AG08395 (cell line): ENCODE measurements around the gene CDK4.

Experiments
- DNase-seq: peaks from one replicate; pipeline ENCODE4 v3.0.0; 2012; ENCODE audit warnings: mixed read lengths, low spot score

Gene CDK4

DNA sequence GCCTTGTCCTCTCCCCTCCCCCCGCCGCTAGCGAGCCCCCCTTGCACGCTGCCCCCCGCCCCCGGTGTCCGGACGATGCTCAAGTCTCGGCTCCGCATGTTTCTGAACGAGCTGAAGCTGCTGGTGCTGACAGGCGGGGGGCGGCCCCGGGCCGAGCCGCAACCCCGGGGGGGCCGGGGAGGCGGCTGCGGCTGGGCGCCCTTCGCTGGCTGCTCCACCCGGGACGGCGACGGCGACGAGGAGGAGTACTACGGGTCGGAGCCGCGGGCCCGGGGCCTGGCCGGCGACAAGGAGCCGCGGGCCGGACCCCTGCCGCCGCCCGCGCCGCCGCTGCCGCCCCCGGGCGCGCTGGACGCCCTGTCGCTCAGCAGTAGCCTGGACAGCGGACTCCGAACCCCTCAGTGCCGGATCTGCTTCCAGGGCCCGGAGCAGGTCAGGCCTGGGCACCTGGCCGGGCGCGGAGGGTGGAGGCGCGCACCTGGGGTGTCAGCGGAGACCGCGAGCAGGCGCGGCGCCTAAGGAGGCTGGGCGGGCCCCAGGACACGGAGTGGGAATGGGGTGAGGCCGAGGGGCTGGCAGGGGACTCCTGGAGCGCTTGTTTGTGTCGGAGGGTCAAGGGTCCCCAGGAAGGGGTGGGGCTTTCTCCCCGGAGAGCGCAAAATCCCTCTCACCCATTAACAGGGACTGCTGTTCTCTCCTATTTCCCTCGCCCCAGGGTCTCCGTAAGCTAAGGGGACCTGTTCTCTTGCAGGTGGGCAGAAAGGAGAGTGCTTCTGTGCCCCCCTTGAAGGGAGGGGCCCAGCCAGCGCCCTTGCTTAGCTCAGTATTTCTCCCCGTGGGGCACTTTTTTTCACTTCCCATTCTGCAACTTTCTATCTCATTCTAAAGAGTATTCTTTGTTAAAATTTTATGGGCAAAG is 3.6 kb upstream of the CDK4 start:
- DNase-seq, result no peak

DNA sequence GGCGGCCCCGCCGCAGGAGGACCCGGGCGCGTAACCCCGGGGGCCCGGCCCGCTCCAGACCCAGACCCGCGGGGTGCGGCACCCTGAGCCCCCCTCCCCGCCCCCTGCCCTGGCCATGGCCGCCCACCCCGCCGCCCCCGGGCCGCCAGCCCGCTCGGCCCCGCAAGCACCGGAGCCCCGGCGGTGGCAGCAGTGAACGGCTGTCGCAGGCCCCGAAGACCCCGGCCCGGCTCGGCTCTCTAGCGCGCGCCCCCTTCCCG is 3.0 kb upstream of the CDK4 start:
- DNase-seq, result no peak

DNA sequence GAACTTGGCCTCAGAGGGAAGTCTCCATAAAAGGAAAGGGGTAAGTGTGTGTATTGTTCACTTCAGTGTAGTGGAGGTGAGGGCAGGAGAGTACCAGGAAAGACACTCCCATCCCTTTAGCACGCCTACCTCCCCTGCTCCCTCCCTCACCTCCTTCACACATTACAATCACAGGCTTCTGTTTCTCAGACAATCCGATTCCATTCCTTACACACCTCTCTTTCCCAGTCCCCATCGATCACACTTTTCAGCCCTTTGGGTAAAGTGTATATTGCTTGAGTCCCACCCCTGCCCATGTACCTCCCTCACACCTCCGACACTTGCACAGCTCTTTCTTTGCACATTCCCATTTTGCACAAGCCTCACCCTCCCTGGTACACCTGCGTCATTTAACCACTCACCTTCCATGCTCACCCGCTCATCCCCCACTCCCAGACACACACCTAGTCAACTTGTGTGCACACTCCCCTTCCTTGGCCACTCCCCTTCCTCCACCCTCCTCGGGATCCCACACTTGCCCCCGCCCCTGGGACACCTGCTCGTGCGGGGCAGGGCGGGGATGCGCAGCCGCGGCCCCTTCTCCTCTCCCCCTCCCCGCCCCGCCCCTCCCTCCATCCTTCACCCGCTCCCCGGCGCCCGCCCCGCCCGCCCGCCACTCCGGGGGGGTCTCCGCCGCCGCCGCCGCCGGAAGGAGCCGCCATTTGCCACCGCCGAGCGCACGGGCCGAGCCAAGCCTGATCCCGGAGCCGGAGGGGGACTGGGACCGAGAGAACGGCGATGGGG is 2.5 kb upstream of the CDK4 start, which contains the start of gene MARCHF9:
Gene MARCHF9, plus strand, starts transcription at position 693 of the 783 bp plus-strand sequence. CDS start 426 bp downstream, outside the sequence.
- DNase-seq, result peak; percentile 8

DNA sequence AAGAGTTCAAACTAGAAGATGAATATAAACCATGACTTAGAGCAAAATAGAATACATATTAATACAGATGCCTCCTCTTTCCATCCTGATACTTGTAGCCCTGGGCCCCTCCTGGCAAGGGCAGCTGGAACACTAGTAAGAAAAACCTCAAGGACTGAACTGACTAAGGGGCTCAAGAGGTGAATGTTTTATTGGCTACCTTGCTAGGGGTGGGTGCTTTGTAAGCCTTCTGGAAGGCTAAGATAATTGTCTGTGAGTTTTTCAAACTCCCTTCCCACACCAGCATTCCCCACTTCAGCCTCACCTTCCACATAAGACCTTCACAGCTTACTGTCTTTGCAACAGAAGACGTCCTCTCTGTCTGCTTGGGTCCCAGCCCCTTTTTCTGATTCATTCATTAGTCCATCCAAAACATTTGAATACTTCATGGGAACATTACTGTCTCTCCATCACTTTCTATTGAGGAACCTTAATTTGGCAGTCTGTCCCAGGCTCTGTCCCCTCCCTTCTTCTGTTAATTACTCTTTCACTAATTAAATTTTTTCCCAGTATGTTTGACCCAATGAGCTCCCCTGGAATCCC is 1.7 kb upstream of the CDK4 start:
- no peak for DNase-seq

DNA sequence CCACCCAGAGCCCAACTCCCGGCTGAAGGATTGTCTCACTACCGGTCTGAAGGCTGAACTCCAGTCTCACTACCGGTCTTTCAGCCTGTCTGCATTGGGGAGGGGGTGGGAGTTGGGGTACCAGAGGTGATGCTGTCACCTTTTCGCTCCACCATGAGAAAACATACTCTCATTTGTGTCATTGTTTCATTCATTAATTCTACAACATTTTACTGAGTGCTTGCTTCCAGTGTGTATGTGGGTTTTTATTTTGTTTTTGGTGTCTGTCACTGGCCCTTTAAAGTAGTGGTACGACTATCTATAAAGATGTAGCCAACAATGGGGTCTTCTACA is 524 bp upstream of the CDK4 start:
- DNase-seq, result no peak

DNA sequence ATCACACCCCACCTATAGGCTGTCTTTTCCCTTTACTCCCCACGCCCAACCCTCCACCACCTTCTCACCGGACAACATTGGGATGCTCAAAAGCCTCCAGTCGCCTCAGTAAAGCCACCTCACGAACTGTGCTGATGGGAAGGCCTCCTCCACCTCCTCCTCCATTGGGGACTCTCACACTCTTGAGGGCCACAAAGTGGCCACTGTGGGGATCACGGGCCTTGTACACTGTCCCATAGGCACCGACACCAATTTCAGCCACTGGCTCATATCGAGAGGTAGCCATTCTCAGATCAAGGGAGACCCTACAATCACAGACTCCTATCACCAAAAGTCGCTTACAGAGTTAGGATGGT is 700 bp downstream of the CDK4 start:
- DNase-seq, result no peak

DNA sequence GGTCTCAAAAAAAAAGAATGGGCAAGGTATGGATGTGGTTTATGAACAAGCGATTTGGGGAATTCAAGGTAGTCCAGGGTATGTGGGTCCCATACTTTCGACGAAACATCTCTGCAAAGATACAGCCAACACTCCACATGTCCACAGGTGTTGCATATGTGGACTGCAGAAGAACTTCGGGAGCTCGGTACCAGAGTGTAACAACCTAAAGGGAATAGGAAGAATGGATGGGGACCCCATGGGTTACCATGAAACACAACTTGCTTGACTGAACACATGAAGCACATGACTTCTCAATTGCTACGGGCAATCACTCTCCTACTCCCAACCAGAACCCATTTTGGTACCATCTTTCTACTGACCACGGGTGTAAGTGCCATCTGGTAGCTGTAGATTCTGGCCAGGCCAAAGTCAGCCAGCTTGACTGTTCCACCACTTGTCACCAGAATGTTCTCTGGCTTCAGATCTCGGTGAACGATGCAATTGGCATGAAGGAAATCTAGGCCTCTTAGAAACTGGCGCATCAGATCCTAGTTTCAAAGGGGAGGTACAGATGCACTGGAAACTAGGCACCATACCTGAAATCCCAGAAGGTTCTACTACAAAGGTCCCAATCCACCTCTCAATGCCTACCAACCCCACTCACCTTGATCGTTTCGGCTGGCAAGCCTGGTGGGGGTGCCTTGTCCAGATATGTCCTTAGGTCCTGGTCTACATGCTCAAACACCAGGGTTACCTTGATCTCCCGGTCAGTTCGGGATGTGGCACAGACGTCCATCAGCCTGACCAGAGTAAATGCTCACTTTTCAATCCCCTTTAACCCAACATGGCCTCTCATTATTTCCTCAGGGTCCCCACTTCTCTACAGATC is 1.3 kb downstream of the CDK4 start:
- no peak for DNase-seq

DNA sequence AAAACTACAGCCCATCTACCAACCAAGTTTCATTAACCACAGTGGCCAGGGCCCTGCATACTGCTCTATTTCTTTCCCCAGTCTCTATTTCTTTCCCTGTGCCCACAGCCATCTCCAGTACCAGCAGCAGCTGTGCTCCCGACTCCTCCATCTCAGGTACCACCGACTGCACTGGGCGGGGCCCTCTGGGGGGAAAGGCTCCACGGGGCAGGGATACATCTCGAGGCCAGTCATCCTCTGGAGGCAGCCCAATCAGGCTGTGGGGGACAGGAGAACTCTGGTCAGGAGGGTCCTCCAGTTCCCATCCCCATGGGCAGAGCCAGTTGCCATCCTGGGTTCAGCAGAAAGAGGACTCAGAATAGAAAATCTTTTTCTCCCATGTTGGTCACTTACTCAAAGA is 3.0 kb downstream of the CDK4 start:
- no peak for DNase-seq

DNA sequence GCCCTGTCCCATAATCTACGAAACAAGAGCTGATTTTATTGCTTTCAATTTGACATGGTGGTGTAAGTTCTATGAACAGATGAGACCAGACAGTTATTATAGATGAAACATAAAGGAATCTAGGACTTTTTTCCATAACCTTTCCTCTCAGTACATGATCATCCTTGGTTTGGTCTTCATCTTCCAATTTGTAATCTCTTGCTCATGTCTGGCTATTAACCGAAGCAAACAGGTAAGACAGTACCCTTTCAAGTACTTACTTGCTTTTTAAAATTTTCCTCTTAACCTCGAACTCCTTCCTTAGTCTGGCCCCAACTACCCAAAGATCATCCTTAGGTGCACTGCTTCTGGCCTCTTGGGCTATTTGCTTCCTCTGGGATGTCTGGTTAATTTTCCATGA is 6.1 kb downstream of the CDK4 start:
- DNase-seq, result no peak

DNA sequence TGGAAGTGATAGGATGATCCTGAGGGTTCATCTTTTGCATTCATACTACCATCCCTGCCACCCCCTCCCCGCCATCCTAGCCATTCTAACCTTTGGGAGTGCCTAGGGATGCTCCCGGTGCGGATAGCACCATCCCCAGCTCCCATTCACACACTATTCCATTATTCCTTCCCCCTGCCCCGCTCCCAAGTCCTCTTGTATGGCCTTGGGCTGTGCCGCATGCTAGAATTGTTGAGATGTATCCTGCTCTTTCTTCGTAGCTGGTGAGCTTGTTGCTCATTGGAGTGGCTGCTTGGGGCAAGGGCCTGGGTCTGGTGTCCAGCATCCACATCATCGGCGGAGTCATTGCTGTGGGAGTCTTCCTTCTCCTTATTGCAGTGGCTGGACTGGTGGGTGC is 6.6 kb downstream of the CDK4 start:
- no peak for DNase-seq

DNA sequence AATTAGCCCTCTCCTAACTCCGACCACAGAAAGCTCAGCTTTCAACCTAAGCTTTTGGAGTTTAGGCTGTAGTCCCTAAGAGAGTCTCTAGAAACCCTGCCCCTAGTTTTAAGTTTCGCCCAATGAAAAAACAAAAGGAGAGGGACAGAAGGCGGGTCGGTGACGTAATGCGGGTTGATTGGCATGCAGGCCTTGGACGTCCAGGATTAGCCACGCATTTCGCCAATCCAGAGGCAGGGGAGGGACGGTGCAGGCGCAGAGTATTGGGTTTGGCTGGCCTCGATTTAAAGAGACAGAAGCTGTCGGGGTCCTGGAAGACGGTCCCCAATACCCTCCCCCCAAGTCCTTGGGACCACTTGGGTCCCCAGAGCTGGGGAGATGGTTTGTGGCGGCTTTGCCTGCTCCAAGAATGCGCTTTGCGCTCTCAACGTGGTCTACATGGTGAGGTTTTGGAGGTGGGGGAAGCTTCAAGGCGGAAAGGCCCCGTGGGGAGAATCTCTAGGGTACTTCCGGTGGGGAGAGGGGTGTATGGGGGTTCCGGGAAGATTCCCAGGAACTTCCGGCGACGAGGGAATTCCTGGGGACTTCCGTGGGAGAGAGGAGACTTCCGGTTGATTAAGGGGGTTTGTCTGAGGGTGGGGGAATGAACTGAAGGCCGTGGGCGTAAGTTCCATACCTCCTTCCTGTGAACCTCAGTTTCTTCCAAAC is 7.2 kb downstream of the CDK4 start, which contains the start of gene TSPAN31:
Gene TSPAN31, plus strand, starts transcription at position 263 of the 708 bp plus-strand sequence. Its CDS starts 116 bp downstream, at position 379.
- DNase-seq, result peak; percentile 97

DNA sequence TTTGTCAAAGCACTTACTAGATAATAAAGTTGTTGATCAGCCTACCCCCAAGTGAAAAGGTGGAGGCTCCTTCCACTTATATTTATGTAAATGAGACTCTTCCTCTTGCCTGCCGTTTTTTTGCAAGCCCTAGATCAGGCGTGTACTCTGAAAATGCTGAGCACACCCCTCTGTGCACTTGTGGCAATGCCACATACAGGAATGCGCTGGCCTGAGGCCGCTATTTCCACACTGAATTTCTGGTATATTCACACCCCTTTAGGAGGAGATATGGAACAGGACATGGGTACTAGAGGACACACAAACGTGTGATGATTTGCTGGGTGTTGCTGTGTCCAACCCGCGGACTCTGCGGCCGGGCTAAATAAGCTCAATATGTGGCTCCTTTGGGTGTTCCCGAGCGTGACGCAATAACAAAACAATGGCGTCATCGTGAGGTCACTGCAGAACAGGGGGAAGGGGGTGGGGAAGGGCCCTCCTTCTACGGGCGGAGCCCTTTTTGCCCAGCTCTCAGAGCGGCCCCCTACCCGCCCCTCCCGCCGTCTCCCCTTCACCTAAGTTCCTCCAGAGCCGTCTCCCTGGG is 7.8 kb downstream of the CDK4 start:
- DNase-seq, result peak; percentile 74

DNA sequence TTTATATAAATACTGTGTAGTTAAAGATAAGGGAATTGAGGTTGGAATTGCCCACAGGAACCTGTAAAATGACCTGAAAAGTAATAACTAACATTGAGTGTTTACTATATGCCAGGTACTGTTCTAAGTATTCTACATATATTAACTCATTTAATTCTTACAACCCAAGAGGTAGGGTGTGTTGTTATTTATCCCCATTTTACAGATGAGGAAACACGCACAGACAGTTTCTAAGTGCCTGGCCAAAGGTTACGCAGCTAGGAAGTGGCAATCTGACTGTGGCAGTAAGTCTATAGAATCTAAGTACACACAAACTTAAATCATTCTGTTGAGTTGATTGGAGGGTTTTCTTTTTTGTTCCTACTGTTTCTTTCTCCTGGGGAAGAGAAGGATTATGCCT is 8.3 kb downstream of the CDK4 start:
- DNase-seq, result no peak

DNA sequence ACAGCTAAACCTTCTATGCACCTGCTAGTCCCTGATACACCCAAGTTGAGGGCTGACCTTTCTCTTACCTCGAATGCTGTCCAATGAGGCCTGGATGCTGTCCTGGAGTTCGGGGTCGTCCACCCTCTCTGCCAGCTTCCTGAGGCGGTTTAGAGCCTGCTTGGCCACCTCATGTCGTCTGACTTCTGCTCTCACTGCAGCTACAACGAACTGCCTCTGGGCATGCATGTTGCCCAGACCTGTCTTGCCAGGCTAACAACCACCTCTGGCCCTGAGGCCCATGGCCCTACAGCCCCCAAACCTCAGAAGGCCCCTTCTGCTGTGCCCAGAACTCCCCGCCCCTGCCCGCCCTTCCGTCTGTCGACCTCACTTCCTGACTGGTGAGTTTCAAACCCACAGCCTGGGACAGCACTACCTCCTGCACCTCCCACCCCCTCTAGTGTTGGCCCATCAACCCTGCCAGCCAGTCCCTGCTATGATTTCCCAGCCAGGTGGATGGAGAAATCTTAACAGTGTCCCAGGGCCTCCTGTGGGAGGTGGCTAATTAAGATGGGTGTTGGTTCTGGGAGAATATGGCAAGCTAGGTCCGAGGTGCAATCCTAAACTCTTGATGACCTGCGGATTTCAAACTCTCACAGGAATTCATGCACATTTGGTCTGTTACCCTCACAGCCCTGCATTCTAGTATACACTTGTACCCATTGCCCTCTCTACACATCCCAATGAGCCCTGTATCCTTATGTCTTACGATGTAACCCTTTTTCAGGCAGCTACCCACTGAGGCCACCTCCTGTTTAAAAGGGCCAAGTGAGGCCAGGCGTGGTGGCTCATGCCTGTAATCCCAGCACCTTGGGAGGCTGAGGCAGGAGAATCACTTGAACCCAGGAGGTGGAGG is 10.0 kb downstream of the CDK4 start:
- no peak for DNase-seq

DNA sequence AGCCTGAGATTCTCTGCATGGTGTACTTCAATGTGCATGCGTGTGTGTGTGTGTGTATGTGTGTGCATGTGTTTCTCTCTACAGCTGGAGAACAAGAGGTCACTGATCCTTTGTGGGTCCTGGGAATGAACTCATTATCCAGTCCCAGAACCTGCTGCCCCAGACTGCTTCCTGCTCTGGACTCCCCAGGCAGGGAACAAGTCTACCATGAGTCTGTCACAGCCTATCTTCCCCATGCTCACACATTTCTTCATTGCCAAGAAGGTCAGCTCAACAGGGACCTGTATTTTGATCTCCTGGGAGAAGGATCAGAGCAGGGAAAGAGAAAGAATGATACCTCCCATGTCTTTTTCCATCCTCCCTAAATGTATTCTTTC is 10.7 kb downstream of the CDK4 start:
- no peak for DNase-seq

DNA sequence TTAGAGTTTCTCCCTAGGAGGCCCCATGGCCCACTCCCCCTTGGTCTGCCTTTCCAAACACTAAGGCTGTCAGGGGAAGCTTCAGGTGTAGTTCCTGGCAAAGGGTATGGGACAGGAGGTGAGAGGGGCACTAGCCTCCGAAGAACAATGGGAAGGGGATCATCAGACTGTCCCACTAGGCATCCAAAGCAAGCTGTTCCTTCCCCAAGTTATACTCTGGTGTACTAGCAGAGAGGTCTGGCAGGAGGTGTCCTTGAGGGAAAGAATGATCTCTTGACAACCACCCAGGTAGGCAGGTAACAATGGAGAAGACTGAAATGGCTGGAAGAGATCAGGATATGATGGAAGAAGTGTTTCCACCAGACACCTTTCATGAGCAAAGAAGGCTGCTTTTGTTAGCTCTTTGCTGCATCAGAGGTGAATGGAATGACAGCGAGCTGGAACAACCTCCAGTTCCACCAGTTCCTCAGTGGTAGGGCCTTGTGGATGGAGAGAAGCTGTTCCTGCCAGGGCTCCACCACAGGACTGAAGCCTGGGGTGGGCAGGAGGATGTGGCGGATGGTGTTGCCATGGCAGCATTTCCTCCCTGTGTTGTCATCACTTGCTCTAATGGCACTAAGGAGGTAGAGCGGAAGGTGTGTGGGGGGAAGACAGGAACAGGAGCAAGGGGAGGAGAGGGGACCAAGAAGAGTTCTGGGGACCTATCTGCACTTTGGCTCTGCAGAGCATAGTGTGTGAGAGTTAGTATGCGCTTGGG is 11.3 kb downstream of the CDK4 start:
- no peak for DNase-seq

DNA sequence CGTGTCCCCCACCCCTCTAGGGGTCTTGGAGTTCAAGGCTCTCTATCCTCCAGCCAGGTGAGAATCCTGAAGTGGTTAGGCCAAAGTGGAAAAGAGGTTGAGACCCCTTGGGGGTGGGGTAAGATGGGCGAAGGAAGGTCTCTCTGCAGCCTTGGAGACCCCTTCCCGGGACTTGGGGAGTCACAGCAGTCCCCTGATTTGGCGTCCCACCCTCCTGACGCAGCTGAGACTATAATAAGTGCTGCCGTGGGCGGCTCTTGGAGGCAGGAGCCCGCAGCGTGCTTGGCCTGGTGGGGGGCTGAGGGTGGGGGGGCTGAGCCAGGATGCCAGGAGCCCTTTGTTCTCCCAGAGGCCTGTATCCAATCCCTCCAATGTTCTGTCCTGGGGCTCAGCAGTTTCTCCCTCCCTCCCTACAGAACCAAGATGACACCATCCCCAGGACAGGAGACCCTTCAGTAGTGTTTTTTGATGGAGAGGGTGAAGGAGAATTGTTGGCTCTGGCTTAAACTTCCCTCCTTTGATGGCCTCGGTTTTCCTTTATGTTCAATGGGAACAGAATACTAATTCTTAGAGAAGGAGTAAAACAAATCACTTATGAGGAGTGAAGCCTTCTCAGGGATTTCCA is 12.1 kb downstream of the CDK4 start:
- DNase-seq, result no peak

DNA sequence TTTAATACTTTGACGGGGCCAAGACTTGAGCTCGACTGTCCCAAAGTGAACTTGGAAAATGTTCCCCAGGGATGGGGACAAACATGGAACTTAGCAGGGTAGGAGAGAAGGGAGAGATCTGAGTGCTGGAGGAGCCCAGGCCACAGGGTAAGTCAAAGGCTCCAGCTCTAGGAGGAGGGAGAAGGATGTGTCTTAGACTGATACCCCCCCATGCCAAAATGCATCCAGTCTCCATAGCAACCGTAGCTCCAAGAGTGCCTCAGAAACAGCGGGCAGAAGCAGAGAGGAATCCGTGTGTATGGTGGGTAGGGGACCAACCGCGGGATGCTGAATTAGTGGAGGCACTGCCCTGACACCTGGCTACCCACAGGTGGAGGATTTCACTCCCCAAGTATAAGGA is 12.7 kb downstream of the CDK4 start:
- DNase-seq, result no peak

DNA sequence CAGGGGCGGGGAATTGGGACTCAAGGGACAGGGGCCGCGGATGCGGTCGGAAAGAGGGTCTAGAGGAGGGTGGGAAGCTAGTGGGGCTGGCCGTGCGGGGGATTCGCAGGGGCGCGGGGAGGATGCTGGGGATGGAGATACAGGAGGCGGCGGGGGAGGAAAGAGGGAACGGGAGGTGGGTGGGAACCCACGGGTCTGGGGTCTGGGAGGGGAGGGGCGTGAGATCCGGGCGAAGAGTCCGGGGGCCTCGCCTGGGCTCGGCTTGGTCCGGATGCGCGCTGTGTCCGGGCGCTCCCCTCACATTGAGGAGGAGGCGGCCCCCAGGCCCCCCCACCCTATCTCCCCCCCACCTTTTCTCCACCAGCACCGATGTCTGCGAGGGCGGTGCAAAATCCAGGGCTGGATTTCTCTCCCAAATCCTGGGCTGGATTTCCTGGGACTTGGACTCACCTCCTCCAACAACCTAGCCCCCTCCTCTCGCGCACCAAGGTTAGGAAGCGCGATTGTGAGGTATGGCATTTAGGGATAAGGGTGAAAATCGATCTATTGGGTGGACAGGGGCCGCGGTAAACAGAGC is 13.4 kb downstream of the CDK4 start, which contains the start of gene AGAP2:
Gene AGAP2, minus strand, starts transcription at position 82 of the 577 bp plus-strand sequence. CDS start 496 bp downstream, outside the sequence.
- no peak for DNase-seq
